GM18867 (cell line): ENCODE measurements around the gene MUC13.
A peak's percentile ranks its signal among the peaks of the same experiment; 100 is the strongest.

Experiments
- ATAC-seq: cut with Tn5 transposase; IDR thresholded peaks from one replicate; pipeline ENCODE4 v1.9.1; 2021; ENCODE audit warnings: mild to moderate bottlenecking, moderate library complexity; ENCODE audit not compliant: unreplicated experiment

Gene MUC13

GRCh38 chr3:124904835-124905492, 29.6 kb downstream of the MUC13 start:
- ATAC-seq = no peak

GRCh38 chr3:124903896-124904834, 30.4 kb downstream of the MUC13 start:
- ATAC-seq = no peak

- no peak for ATAC-seq
These were observed 37.6 kb downstream of the MUC13 start for GRCh38 chr3:124896824-124897526.

GRCh38 chr3:124895756-124896155, 38.8 kb downstream of the MUC13 start:
- no peak for ATAC-seq

GRCh38 chr3:124893526-124893925, 41.0 kb downstream of the MUC13 start:
- no peak for ATAC-seq

GRCh38 chr3:124890573-124891190, 43.9 kb downstream of the MUC13 start:
- no peak for ATAC-seq

GRCh38 chr3:124888482-124889441, 45.8 kb downstream of the MUC13 start:
- no peak for ATAC-seq

- ATAC-seq = no peak
These were observed 46.6 kb downstream of the MUC13 start for GRCh38 chr3:124887932-124888298.

GRCh38 chr3:124887177-124887931, 47.2 kb downstream of the MUC13 start, which contains the start of gene ITGB5:
Gene ITGB5, minus strand, starts transcription at chr3:124887365. Its CDS starts 365 bp downstream, at chr3:124887000.
- peak; percentile 71 for ATAC-seq

- ATAC-seq = peak; percentile 63
These were observed 48.1 kb downstream of the MUC13 start for GRCh38 chr3:124886168-124887056.

- ATAC-seq = no peak
These were observed 48.9 kb downstream of the MUC13 start for GRCh38 chr3:124885466-124886167.

- ATAC-seq = no peak
These were observed 50.0 kb downstream of the MUC13 start for GRCh38 chr3:124884474-124885101.

- ATAC-seq = no peak
These were observed 50.6 kb downstream of the MUC13 start for GRCh38 chr3:124883766-124884473.

GRCh38 chr3:124882816-124883747, 51.5 kb downstream of the MUC13 start:
- ATAC-seq = no peak

GRCh38 chr3:124881976-124882697, 52.4 kb downstream of the MUC13 start:
- no peak for ATAC-seq
